B cell (primary cell): ENCODE data around the gene FRG2B. TPM values are rescaled to one million over a fixed set of nuclear protein-coding genes. Genes with fewer than 3 reads are reported as not detected.

ENCODE experiments used
- ATAC-seq: fragments of 200-7000 bp; cut with Tn5 transposase; one replicate; pipeline ENCODE4 v1.10.0; 2021; ENCODE audit warnings: low read depth, mild to moderate bottlenecking, moderate number of reproducible peaks, moderate library complexity
- CTCF ChIA-PET: fragments of 350-600 bp; sonication (Branson Sonifier 250); formaldehyde crosslinking; loops from one replicate; lab custom pipeline; 2021; ENCODE audit warnings: antibody characterized with exemption, inconsistent platforms; lab: Charles Lee
- POLR2A ChIA-PET: fragments of 350-600 bp; sonication (Branson Sonifier 250); formaldehyde crosslinking; loops from one replicate; lab custom pipeline; 2021; ENCODE audit warnings: antibody characterized with exemption; lab: Charles Lee
- DNase-seq: peaks from one replicate; pipeline ENCODE4 v3.0.0; 2013
- H2AFZ ChIP-seq: 2 replicates; pipeline ENCODE4 v1.6.1; 2012; ENCODE audit warnings: mild to moderate bottlenecking, low read depth, low read length; ENCODE audit not compliant: insufficient read depth, poor library complexity, severe bottlenecking
- H3K27ac ChIP-seq, 2 donors: 1 replicate in 1 of 2; 2 replicates in 1 of 2; pipeline ENCODE4 v1.5.1; 2012 to 2013; ENCODE audit warnings: low read length in 2 of 2, mild to moderate bottlenecking in 2 of 2, moderate library complexity in 1 of 2
- H3K27me3 ChIP-seq, 4 experiments: fragments of 200-600 bp in 1 of 4; sonication (generic) in 1 of 4; replicated peaks in 1 of 4; 1 replicate in 2 of 4; 2 replicates in 2 of 4; pipeline versions ENCODE4 v1.6.1 to v1.7.0; 2013 to 2016; ENCODE audit warnings: low read length in 3 of 4, mild to moderate bottlenecking in 2 of 4, mixed read lengths in 1 of 4, moderate library complexity in 1 of 4; ENCODE audit not compliant: insufficient read depth in 4 of 4, control insufficient read depth in 3 of 4; ENCODE audit errors: control extremely low read depth in 1 of 4
- H3K36me3 ChIP-seq, 2 experiments: replicated peaks in 1 of 2; 1 replicate in 1 of 2; 2 replicates in 1 of 2; pipeline versions ENCODE4 v1.6.1 to v1.7.1; 2013; ENCODE audit warnings: low read length in 1 of 2; ENCODE audit not compliant: insufficient read depth in 2 of 2, control insufficient read depth in 1 of 2; ENCODE audit errors: control extremely low read depth in 1 of 2, extremely low read depth in 1 of 2
- H3K4me1 ChIP-seq, 2 donors: fragments of 200-600 bp in 1 of 2; sonication (generic) in 1 of 2; 1 replicate in 1 of 2; 2 replicates in 1 of 2; pipeline versions ENCODE4 v1.5.1 to v1.6.1; 2013 to 2017; ENCODE audit warnings: low read length in 2 of 2; ENCODE audit not compliant: control insufficient read depth in 2 of 2, insufficient read depth in 2 of 2
- H3K4me2 ChIP-seq: replicated peaks from 2 replicates; pipeline ENCODE3; 2012; ENCODE audit warnings: mild to moderate bottlenecking, low read depth, low read length; ENCODE audit not compliant: poor library complexity, severe bottlenecking
- H3K4me3 ChIP-seq, 5 experiments: fragments of 200-600 bp in 1 of 5; sonication (generic) in 1 of 5; 1 replicate in 3 of 5; 2 replicates in 2 of 5; pipeline versions ENCODE4 v1.5.1 to v1.7.0; 2011 to 2016; ENCODE audit warnings: low read length in 4 of 5, mild to moderate bottlenecking in 4 of 5, low read depth in 2 of 5, control low read depth in 1 of 5, moderate library complexity in 1 of 5; ENCODE audit not compliant: insufficient read depth in 1 of 5; ENCODE audit errors: control extremely low read depth in 1 of 5, extremely low read depth in 1 of 5
- H3K79me2 ChIP-seq: fragments of 200-600 bp; sonication (generic); one replicate; pipeline ENCODE4 v1.6.0; 2016; ENCODE audit warnings: low read length; ENCODE audit not compliant: control insufficient read depth, insufficient read depth
- H3K9ac ChIP-seq: fragments of 200-600 bp; sonication (generic); 2 replicates; pipeline ENCODE4 v1.6.1; 2017; ENCODE audit warnings: mild to moderate bottlenecking, low read length, moderate library complexity
- H3K9me3 ChIP-seq, 3 donors: one replicate each; pipeline versions ENCODE4 v1.6.1 to v1.7.1; 2013; ENCODE audit warnings: low read length in 2 of 3; ENCODE audit not compliant: control insufficient read depth in 2 of 3, insufficient read depth in 1 of 3; ENCODE audit errors: control extremely low read depth in 1 of 3
- H4K20me1 ChIP-seq: 2 replicates; pipeline ENCODE4 v1.6.0; 2012; ENCODE audit warnings: mild to moderate bottlenecking, low read length; ENCODE audit not compliant: insufficient read depth, control insufficient read depth, poor library complexity, severe bottlenecking
- H3K27ac Mint-ChIP-seq: one replicate; pipeline ENCODE4 v1.8.0; 2021; ENCODE audit warnings: mixed read lengths
- H3K27me3 Mint-ChIP-seq: one replicate; pipeline ENCODE4 v1.8.0; 2021; ENCODE audit warnings: mixed read lengths
- H3K4me1 Mint-ChIP-seq: one replicate; pipeline ENCODE4 v1.8.0; 2021; ENCODE audit warnings: mixed read lengths
- H3K4me3 Mint-ChIP-seq: one replicate; pipeline ENCODE4 v1.8.0; 2021; ENCODE audit warnings: mixed read lengths
- H3K9me3 Mint-ChIP-seq: one replicate; pipeline ENCODE4 v1.8.0; 2022; ENCODE audit warnings: mixed read lengths; ENCODE audit not compliant: insufficient read depth
- CTCF ChIP-seq: fragments of 200-600 bp; IDR thresholded peaks from one replicate; pipeline ENCODE4 v1.8.0; 2022; ENCODE audit warnings: antibody characterized with exemption, mild to moderate bottlenecking
- EZH2 ChIP-seq: IDR thresholded peaks from 2 replicates; pipeline ENCODE4 v1.6.1; 2012; ENCODE audit warnings: borderline replicate concordance, low read depth, mild to moderate bottlenecking, moderate library complexity, low read length; ENCODE audit not compliant: insufficient read depth, poor library complexity, severe bottlenecking
- WGBS: methylation state at CpG from one replicate; pipeline ENCODE4 v1.1.5; 2013; ENCODE audit warnings: missing lambda C conversion rate; ENCODE audit not compliant: insufficient coverage; 5-methylcytosine and 5-hydroxymethylcytosine counted together
- intact Hi-C: fragments of 100-400 bp; cut with micrococcal nuclease; formaldehyde crosslinking; loops from one replicate; pipeline ENCODE4 v1.10.0; 2022
- polyA plus RNA-seq: library from polyadenylated mRNA; depleted of rRNA; stranded (reverse); fragments of >200 nt; gene quantifications from 2 replicates; pipeline ENCODE4 v1.2.3, GENCODE V29; 2012
- total RNA-seq, 2 donors: library from RNA; stranded (reverse); fragments of 120-200 nt in 1 of 2; gene quantifications; 1 replicate in 1 of 2; 2 replicates in 1 of 2; pipeline versions ENCODE4 v1.2.3 to v1.2.4, GENCODE V29; 2013 to 2022

Gene FRG2B
- total and polyA plus RNA-seq, 2 donors (not counting 1 experiment from before 2014, with no cell fraction given): not detected

GRCh38 chr10:133616371-133617130 is 10.0 kb downstream of the FRG2B start:
- TF ChIP-seq EZH2: no peak
- no peak for TF ChIP-seq CTCF
- POLR2A ChIA-PET: no interaction called here
- Histone ChIP-seq H4K20me1 (no peaks in the 10 kb centered on the region), H3K4me3 (no peak overlapping the region), H3K9ac (no peak overlapping the region), H2AFZ (no peak overlapping the region), H3K36me3 (no peaks in the 10 kb centered on the region), H3K27ac (no peak overlapping the region), H3K4me1 (no peaks in the 10 kb centered on the region), H3K9me3 (peaks cover 0 to 13% (median 0%) of the 10 kb centered on the region in 3 donors), H3K27me3 (peaks cover 0 to 19% (median 3%) of the 10 kb centered on the region in 4 experiments), H3K79me2 (no peaks in the 10 kb centered on the region), H3K4me2 (no peak overlapping the region)
- peaks cover 19% of the 10 kb centered on the region for H3K27me3 Mint-ChIP-seq
- no peak overlapping the region for H3K4me3 Mint-ChIP-seq
- H3K9me3 Mint-ChIP-seq: peaks cover 5% of the 10 kb centered on the region
- no peak overlapping the region for H3K27ac Mint-ChIP-seq
- intact Hi-C loops: no loop called here
- CTCF ChIA-PET: interaction anchor here (1.5 kb wide), 1 partner anchor 9 kb away, joined by 4 read pairs; no protein-coding TSS in a partner anchor
- no peak for DNase-seq
- H3K4me1 Mint-ChIP-seq: no peaks in the 10 kb centered on the region
- no peak for ATAC-seq
- WGBS: 96% methylated on average over 8 of the region's 8 CpGs
